ENCODE results near the gene SHROOM2.
"Not testable (repeated sequence)": the region's sequence is repeated elsewhere in the genome, so short reads cannot be mapped to it uniquely, and the experiment has no call there.

Gene SHROOM2, protein sequence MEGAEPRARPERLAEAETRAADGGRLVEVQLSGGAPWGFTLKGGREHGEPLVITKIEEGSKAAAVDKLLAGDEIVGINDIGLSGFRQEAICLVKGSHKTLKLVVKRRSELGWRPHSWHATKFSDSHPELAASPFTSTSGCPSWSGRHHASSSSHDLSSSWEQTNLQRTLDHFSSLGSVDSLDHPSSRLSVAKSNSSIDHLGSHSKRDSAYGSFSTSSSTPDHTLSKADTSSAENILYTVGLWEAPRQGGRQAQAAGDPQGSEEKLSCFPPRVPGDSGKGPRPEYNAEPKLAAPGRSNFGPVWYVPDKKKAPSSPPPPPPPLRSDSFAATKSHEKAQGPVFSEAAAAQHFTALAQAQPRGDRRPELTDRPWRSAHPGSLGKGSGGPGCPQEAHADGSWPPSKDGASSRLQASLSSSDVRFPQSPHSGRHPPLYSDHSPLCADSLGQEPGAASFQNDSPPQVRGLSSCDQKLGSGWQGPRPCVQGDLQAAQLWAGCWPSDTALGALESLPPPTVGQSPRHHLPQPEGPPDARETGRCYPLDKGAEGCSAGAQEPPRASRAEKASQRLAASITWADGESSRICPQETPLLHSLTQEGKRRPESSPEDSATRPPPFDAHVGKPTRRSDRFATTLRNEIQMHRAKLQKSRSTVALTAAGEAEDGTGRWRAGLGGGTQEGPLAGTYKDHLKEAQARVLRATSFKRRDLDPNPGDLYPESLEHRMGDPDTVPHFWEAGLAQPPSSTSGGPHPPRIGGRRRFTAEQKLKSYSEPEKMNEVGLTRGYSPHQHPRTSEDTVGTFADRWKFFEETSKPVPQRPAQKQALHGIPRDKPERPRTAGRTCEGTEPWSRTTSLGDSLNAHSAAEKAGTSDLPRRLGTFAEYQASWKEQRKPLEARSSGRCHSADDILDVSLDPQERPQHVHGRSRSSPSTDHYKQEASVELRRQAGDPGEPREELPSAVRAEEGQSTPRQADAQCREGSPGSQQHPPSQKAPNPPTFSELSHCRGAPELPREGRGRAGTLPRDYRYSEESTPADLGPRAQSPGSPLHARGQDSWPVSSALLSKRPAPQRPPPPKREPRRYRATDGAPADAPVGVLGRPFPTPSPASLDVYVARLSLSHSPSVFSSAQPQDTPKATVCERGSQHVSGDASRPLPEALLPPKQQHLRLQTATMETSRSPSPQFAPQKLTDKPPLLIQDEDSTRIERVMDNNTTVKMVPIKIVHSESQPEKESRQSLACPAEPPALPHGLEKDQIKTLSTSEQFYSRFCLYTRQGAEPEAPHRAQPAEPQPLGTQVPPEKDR (N-terminal part only)

DNA sequence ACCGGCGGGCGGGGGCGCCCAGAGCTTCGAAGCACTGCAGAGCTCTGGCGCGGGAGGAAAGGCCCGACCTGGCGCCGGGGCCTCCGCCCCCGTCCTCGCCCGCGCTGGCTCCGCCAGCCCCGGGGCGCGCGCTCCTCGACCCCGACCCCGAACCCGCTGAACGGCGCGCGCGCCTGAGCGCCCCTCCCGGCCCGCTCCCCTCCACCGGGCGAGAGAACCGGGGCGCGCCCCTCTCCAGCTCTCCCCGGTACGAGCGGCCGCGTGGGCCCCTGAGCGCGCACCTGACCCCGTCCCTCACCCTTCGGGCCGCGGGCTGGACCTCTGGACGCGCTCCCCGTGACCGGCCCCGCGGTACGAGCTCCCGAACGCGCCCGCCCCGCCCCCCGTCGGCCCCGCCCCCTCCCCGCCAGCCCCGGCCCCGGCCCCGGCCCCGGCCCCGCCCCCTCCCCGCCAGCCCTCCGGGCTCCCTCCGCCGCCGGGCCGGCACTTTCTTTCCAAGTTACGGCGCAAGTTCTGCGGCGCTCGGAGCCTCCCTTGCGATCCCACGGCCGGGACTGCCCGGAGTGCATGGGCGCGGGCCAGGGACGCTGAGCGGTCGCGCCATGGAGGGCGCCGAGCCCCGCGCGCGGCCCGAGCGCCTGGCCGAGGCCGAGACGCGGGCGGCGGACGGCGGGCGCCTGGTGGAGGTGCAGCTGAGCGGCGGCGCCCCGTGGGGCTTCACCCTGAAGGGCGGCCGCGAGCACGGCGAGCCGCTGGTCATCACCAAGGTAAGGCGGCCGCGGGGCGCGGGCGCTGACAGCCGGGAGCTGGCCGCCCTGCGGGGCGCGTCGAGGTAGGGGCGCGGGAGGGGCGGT is at the start of gene SHROOM2:
Gene SHROOM2, plus strand, starts transcription at position 486 of the 854 bp plus-strand sequence. Its CDS starts 117 bp downstream, at position 603.
- no peak for DNase-seq (ENCODE audit: low read depth in 3 of 3)

DNA sequence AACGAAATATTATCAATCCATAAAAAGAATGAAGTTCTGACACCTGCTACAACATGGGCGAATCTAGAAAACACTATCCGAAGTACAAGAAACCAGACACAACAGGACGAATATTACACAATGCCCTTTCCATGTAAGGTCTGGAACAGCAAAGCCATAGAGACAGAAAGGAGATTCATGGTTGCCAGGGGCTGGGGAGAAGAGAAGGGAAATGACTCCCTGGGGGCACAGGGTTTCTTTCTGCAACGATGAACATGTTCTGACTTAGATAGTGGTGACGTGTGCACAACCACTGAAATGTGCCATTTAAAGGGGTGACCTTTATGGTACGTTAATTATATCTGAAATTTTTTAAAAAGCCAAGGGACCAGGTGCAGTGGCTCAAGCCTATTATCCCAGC is 48.9 kb upstream of the SHROOM2 start:
- DNase-seq (ENCODE audit: low read depth in 3 of 3): no peak

DNA sequence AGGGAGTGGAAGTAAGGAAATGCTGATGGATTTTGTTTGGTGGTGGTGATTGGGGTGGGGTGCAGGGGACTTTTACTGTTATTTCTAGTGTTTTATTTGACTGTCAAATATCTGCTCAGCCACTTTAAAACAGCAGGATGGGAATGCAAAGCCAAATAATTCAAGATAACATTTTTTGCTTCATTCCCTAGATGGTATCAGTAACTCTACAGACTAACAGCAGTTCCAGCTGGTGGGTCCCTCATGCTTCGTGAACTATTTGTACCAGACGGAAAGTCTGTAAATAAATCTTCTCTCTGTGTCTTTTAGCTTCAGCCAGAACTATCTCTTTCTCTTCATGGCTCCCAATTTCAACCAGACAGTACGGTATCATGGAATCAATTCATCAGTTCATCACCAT is 48.1 kb upstream of the SHROOM2 start:
- no peak for DNase-seq (ENCODE audit: low read depth in 3 of 3)

DNA sequence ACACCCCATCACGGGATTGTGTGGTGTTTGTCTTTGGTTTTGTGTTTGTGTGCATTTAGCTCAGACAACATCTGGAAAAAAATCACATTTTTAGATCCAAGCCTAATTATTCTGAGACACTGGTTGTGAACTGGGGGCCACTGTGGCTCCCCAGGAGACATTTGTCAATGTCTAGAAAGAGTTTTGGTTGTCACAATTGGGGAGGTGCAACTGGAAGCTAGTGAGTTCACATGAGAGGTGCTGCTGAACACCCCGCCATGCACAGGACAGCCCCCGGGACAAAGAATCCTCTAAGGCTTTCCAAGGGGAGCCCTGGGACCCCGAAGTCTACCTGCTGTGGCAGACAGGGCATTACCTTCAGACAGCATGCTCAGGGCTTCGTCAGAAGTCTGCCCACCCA is 47.1 kb upstream of the SHROOM2 start:
- DNase-seq (ENCODE audit: low read depth in 3 of 3): no peak

DNA sequence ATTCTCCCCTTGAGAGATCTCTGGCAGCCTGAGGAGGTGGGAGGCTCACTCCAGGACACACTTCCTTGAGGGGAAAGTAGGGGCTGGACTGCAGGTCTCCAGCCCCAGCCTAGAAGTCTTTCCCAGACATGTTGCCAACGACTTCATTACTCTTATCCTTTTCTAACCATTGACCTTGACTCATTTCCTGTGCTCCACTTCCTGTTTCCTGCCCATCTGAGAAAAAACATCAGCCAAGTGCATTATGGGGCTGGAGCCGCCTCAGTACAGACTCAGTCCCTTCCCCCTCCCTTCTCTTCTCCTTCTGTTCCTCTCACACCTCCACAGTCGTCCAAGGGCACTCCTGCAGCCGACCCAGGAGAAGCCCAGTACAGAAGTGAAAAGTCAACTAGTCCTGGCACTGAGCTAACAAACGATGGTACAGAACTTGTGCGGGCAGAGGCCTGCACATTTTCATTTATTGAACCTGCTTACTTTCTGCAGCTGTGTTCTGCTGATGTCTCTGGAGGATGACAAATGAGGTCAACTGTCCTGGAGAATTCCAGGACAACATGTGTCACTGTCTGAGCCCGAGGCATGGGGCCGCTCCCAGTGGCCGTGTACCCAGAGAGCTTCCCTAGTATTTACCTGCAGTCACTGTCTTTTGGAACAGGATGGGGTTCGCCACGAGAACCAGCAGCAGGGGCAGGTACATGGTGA is 40.7 kb upstream of the SHROOM2 start:
- no peak for DNase-seq (ENCODE audit: low read depth in 3 of 3)

DNA sequence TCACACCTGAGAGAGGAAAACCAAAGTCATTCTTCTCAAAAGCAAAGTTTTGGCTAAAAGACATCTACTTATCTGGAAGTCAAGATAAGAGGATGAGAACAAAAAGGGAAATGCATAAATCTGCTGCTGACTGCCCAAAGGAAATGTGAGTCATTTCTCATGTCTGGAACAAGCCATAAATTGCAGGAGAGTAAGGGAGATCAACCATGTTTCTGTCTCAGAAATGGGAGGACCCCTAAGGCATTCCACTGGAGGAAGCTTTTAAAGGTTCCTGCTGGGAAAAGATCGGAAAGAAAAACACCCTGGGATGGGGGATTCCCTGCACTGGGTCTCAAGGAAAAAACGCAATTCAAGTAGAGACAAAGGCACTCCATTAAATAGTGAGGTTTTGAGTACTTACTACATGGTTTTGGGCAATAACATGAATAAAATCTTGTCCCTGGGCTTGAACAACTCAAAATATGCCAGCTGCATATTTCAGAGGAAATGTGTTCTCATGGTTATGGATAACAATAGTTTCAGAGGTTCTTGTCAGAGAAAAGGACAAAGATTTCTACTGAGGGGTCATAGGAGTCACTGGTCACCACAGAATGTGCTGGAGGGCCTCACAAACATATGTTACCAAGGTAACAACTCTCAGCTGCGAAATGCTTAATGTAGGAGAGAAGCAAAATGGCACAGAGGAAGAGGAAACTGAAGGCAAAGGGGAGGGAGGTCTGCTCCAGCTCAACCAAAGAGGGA is 39.9 kb upstream of the SHROOM2 start:
- no peak for DNase-seq (ENCODE audit: low read depth in 3 of 3)

DNA sequence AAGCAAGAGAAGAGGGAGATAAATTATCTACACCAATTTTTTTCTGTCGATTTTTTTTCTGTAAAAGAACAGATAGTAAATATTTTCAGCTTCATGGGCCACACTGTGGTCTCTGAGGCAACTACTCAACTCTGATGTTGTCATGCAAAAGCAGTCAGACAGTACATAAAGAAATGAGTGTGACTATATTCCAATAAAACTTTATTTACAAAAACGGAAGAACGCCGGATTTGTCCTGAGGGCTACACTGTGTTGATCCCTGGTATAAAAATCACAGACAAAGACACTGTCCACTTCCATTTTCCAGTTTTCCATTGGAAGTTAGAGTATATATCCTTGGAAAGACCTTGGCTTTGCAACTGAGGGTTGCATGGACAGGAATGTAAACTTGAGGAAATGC is 38.6 kb upstream of the SHROOM2 start:
- no peak for DNase-seq (ENCODE audit: low read depth in 3 of 3)

DNA sequence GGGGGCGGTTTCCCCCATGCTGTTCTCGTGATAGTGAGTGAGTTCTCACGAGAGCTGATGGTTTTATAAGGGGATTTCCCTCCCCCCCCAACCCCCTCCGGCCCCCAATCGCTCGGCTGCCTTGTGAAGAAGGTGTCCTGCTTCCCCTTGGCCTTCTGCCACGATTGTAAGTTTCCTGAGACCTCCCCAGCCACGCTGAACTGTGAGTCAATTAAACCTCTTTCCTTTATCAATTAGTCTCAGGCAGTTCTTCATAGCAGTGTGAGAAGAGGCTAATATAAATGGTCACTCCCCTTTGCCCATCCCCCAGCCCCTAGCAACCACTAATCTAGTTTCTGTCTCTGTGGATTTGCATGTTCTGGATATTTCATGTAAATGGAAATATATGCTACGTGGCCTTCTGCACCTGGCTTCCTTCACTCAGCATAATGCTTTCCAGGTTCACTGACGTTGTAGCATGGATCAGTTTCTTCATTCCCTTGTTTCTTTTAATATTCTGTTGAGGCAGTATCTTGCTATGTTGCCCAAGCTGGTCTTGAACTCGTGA is 37.0 kb upstream of the SHROOM2 start:
- DNase-seq (ENCODE audit: low read depth in 3 of 3): no peak

DNA sequence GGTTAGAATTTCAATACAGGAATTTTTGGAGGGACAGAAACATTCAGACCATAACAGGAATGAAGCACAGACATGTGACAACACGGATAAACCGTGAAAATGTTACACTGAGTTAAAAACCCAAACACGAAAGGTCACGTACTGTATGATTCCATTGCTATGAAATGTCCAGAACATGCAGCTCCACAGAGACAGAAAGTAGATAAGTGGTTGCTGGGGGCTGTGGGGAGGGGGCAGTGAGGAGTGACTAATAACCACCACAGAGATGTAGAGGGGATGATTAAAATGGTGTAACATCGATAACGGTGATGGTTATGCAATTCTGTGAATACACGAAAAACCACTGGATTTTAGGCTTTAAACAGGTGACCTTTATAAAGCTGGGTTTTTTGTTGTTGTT is 28.9 kb upstream of the SHROOM2 start:
- DNase-seq (ENCODE audit: low read depth in 3 of 3): no peak

DNA sequence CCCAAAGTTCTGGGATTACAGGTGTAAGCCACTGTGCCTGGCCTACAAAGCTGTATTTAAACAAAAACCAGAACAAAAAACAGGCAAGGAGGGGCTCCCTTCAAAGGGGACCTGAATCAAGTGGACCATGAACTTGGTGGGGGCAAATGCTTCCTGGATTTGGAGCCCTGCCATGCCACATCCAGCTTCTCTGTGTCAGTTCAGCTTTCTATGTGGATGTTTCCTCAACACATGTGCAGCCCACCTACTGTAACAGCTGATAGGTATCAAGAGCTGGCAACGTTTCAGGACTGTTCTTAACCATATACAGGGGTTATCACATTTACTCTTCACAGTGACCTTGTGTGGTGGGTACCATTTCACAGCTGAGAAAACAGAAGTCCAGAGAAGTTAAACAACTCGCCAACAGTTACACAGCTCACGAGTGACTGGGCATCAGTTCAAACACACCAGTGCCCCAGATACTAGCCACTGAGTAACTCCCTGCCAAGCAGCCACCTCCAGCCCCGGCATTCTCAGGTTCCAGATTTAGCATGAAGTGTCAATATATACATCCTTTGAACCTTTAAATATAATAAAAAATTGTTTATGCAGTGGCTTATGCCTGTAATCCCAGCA is 28.1 kb upstream of the SHROOM2 start:
- DNase-seq (ENCODE audit: low read depth in 3 of 3): no peak

DNA sequence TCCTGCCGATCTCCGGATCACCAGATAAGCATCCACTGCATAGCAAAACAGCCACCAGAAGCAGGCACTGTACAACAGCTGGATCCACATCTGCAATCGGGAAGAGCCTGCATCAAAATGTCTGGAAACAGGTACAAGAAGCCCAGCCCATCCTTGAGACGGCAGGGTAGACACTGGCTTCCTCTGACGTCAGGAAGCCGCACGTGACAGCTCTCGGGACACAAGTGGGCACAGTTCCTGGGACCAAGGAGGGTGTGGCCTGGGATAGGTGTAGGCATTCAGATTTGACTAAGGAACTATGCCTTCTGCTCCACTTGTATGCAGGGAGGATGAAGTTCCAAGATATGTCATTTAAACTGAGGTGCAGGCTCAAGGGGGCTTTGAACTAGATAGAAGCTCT is 26.9 kb upstream of the SHROOM2 start:
- no peak for DNase-seq (ENCODE audit: low read depth in 3 of 3)

DNA sequence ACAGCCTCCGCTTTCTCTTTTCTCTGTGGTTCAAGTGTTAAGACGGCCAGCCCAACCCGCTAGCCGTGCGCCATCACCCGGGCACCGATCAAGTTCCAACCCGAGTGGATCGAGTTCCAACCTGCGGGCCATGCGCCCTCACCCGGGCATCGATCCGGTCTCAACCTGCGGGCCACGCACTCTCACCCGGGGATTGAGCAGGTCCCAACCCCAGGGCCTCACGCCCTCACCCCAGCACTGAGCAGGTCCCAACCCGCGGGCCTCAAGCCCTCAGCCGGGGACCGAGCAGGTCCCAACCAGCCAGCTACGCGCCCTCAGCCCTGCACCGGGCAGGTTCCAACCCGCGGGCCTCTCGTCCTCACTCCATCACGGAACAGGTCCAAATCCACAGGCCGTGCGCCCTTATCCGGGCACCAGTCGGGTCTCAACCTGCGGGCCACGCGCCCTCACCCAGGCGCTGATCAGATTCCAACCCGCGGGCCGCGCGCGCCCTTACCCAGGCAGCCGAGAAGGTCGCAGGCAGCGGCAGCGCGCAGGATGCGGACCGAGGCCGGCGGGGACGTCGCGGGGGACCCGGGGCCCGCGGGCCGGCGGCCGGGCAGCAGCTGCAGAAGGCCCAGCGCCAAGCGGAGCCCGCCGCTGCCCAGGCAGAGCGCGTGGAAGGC is 21.0 kb upstream of the SHROOM2 start:
- no peak for DNase-seq (ENCODE audit: low read depth in 3 of 3)

DNA sequence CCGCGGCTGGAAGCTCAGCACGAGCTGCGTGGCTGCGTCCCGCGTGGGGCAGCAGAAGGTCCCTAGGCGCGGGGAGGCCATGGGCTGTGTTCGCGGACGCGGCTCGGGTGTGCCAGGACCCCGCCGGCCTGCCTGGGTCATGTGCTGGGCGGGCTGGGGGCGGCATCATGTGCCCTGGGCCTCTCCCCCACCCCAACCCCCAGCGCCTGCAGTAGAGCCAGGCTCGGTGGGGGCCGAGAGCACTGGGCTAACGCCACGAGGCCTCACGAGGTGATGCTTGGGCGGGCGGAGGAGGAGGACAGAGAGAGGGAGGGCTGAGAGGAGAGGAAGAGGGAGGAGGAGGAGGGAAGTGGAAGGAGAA is 20.5 kb upstream of the SHROOM2 start, which contains the start of gene GPR143:
Gene GPR143, minus strand, starts transcription at position 111 of the 361 bp plus-strand sequence. Its CDS starts 30 bp downstream, at position 81.
- DNase-seq (ENCODE audit: low read depth in 3 of 3): no peak

DNA sequence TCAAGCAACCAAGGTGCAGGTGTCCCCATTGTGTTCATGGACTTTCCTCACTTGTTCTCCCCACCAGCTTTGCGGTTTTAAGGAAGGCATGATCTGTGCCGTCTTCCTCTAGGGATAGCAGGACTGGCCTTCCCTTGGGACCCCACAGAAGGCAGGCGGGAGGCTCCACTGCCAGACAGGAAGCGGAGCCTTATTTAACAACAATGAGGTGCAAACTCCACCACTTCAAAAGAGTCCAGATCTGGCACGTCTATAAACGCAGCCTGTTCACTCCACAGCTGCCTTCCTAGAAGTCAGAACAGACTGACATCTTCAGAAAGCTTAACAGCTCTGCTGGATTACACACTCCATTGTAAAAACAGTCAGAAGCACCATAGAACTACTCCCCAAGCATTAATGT is 18.9 kb upstream of the SHROOM2 start:
- no peak for DNase-seq (ENCODE audit: low read depth in 3 of 3)

DNA sequence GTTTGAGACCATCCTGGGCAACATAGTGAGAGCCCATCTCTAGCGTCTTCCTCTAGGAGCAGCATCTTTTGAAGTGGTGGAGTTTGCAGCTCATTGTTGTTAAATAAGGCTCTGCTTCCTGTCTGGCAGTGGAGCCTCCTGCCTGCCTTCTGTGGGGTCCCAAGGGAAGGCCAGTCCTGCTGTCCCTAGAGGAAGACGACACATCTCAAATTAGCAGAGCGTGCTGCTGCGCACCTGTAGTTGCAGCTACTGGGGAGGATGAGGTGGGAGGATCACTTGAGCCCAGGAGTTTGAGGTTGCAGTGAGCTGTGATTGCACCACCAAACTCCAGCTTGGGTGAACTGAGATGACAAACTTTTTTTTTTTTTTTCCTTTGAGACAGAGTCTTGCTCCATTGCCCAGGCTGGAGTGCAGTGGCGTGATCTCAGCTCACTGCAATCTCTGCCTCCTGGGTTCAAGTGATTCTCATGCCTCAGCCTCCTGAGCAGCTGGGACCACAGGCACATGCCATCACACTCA is 17.8 kb upstream of the SHROOM2 start:
- not testable (repeated sequence) for DNase-seq (ENCODE audit: low read depth in 3 of 3)

DNA sequence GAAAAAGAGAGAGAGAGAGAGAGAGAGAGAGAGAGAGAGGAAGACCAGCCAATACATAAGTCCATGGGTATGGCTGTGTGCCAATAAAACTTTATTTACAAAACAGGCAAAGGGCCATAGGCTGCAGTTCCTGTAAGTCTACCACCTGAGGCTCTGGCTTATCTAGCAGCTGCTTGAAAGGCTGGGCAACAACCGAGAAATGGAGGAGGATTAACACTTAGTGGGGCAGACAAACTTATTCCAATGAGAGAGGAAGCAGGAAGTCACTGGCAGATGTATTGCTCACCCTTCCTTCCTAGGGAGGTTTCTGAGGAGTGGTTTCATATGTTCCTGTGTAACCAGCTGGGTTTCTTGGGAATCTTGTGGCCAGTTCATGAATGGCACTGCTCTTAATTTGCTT is 15.9 kb upstream of the SHROOM2 start:
- DNase-seq (ENCODE audit: low read depth in 3 of 3): no peak

DNA sequence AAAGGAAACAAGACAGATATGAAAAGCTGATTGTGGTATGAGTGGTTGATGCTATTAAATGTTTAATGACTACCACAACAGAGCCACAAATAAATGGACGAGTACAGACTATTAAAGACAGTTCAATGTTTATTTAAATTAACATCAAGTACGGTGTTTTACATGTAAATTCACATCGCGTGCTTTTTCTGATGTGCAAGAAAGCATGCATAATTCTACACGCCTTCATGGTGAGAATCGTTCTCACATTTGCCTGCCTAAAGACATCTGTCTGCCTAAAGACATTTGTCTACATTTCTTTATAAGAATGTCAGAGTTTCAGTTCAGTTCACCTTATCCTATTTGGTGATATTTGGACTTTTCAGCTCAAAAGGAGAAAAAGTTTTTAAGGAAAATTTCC is 13.3 kb upstream of the SHROOM2 start:
- DNase-seq (ENCODE audit: low read depth in 3 of 3): no peak

DNA sequence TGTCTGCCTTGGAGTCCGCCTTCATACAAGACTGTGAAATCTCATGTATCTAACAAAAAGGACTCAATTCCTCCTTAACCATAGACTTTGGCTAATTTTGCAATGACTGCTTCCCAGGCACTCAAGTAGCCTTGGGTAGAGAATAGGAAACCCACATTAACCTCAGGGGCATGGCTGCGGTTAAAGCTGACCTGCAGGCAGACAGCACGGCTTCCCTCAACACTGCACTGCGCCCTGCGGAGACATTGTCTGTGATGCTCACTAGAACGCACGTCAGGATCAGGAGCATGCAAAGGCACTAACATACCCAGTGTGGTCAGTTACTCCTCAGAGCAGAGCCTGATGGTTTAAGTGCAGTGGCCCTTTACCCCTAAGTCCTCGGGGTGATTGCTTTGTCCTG is 10.3 kb upstream of the SHROOM2 start:
- no peak for DNase-seq (ENCODE audit: low read depth in 3 of 3)

All from stimulated activated CD4-positive, alpha-beta T cell treated with anti-CD3 and anti-CD28 coated beads, TNF-alpha, amount 100 ng/mL, for 24 hours (primary cell).